SU-DHL-6 (cell line): Measurements from ENCODE around the gene STRA8.

ENCODE experiments used
- H2AFZ ChIP-seq: fragments of 200-600 bp; sonication (generic); 2 replicates; pipeline ENCODE4 v1.6.1; 2014; ENCODE audit warnings: low read depth, mild to moderate bottlenecking, moderate library complexity, mixed read lengths, antibody characterized with exemption, low read length; ENCODE audit not compliant: severe bottlenecking
- H3F3A ChIP-seq: fragments of 200-600 bp; shearing (Covaris generic); 2 replicates; pipeline ENCODE4 v1.6.0; 2016; ENCODE audit warnings: antibody characterized with exemption, mild to moderate bottlenecking; ENCODE audit not compliant: insufficient read depth
- H3K27ac ChIP-seq: fragments of 200-600 bp; sonication (generic); 2 replicates; pipeline ENCODE4 v1.5.1; 2016; ENCODE audit warnings: low read depth, mild to moderate bottlenecking, low read length, moderate library complexity, mixed read lengths
- H3K27me3 ChIP-seq: fragments of 200-600 bp; sonication (generic), shearing (Covaris generic); 2 replicates; pipeline ENCODE4 v1.6.0; 2014; ENCODE audit warnings: mild to moderate bottlenecking, low read length
- H3K36me3 ChIP-seq: fragments of 200-600 bp; sonication (generic); 2 replicates; pipeline ENCODE4 v1.6.1; 2014; ENCODE audit warnings: mild to moderate bottlenecking, low read length, mixed read lengths
- H3K4me2 ChIP-seq: fragments of 300-600, 200-600 bp; shearing (Covaris generic), sonication (generic); 2 replicates; pipeline ENCODE4 v1.6.0; 2014; ENCODE audit warnings: low read length, low read depth, mild to moderate bottlenecking; ENCODE audit not compliant: poor library complexity, severe bottlenecking
- H3K4me3 ChIP-seq: fragments of 200-600 bp; sonication (generic); 2 replicates; pipeline ENCODE4 v1.5.1; 2014; ENCODE audit warnings: antibody characterized with exemption, low read length, mild to moderate bottlenecking, mixed read lengths; ENCODE audit not compliant: insufficient read depth, poor library complexity, severe bottlenecking
- H3K79me2 ChIP-seq: fragments of 200-600 bp; sonication (generic); 2 replicates; pipeline ENCODE4 v1.6.1; 2014; ENCODE audit warnings: mild to moderate bottlenecking, low read length, moderate library complexity; ENCODE audit not compliant: insufficient read depth
- H3K9ac ChIP-seq: fragments of 200-600 bp; sonication (generic); 2 replicates; pipeline ENCODE4 v1.7.0; 2014; ENCODE audit warnings: mild to moderate bottlenecking, low read length
- H3K9me2 ChIP-seq: fragments of 200-600 bp; sonication (generic); replicated peaks from 2 replicates; pipeline ENCODE4 v1.6.1; 2014; ENCODE audit warnings: low read length; ENCODE audit not compliant: insufficient read depth
- H3K9me3 ChIP-seq: fragments of 200-600 bp; sonication (generic); 2 replicates; pipeline ENCODE4 v1.6.1; 2014; ENCODE audit warnings: low read length, mixed read lengths; ENCODE audit not compliant: insufficient read depth
- H4K20me1 ChIP-seq: fragments of 200-600 bp; sonication (generic); 2 replicates; pipeline ENCODE4 v1.6.1; 2014; ENCODE audit warnings: low read depth, mild to moderate bottlenecking, antibody characterized with exemption, low read length, moderate library complexity, mixed read lengths
- CTCF ChIP-seq: fragments of 200-600 bp; sonication (generic); IDR thresholded peaks from one replicate; pipeline ENCODE4 v1.5.1; 2017; ENCODE audit warnings: antibody characterized with exemption, mild to moderate bottlenecking, low read length, moderate library complexity; ENCODE audit not compliant: insufficient read depth, poor library complexity, severe bottlenecking
- EZH2phosphoT487 ChIP-seq: fragments of 200-600 bp; sonication (generic), shearing (Covaris generic); conservative IDR thresholded peaks from 2 replicates; pipeline ENCODE4 v1.6.1; 2018; ENCODE audit warnings: mild to moderate bottlenecking, antibody characterized with exemption, low read length, moderate library complexity, mixed read lengths

STRA8 gene

GRCh38 chr7:135257790-135258189 is 24.2 kb downstream of the STRA8 start:
- Histone ChIP-seq H3K9me3 (0 out of 2 replicates have a peak, but pooled peaks cover 2% of the 10 kb centered on the region), H3K9me2 (no peaks in the 10 kb centered on the region), H4K20me1 (no peaks in the 10 kb centered on the region), H3K4me2 (no peak overlapping the region), H3K27ac (no peak overlapping the region), H3F3A (no peaks in the 10 kb centered on the region), H3K27me3 (no peaks in the 10 kb centered on the region), H3K36me3 (no peaks in the 10 kb centered on the region), H3K9ac (no peak overlapping the region), H2AFZ (no peak overlapping the region), H3K4me3 (no peak overlapping the region), H3K79me2 (no peaks in the 10 kb centered on the region)
- TF ChIP-seq CTCF (no peak), EZH2phosphoT487 (no peak)

GRCh38 chr7:135258585-135258984 is 24.9 kb downstream of the STRA8 start:
- no peak for TF ChIP-seq EZH2phosphoT487
- TF ChIP-seq CTCF, result no peak
- Histone ChIP-seq H3F3A (no peaks in the 10 kb centered on the region), H4K20me1 (no peaks in the 10 kb centered on the region), H3K4me3 (no peak overlapping the region), H3K4me2 (no peak overlapping the region), H3K36me3 (no peaks in the 10 kb centered on the region), H3K9me2 (no peaks in the 10 kb centered on the region), H3K9ac (no peak overlapping the region), H3K27ac (no peak overlapping the region), H3K9me3 (peaks cover 10% of the 10 kb centered on the region; the same call in 1 of the 2 replicates), H2AFZ (no peak overlapping the region), H3K27me3 (no peaks in the 10 kb centered on the region), H3K79me2 (no peaks in the 10 kb centered on the region)

- no peaks in the 10 kb centered on the region for H3K27me3 ChIP-seq
- H4K20me1 ChIP-seq, result no peaks in the 10 kb centered on the region
- no peaks in the 10 kb centered on the region for H3K9me2 ChIP-seq
- no peaks in the 10 kb centered on the region for H3K79me2 ChIP-seq
- no peak overlapping the region for H2AFZ ChIP-seq
- TF ChIP-seq EZH2phosphoT487, result no peak
- no peak for TF ChIP-seq CTCF
- peaks cover 19% of the 10 kb centered on the region; the same call in 1 of the 2 replicates for H3K9me3 ChIP-seq
- no peak overlapping the region for H3K27ac ChIP-seq
- no peak overlapping the region for H3K4me3 ChIP-seq
- no peaks in the 10 kb centered on the region for H3K36me3 ChIP-seq
- H3K9ac ChIP-seq, result no peak overlapping the region
- no peaks in the 10 kb centered on the region for H3F3A ChIP-seq
- H3K4me2 ChIP-seq, result no peak overlapping the region
These were observed 26.1 kb downstream of the STRA8 start for GRCh38 chr7:135259702-135260101.
